IMR-90 (cell line): ENCODE data around the gene OR51G2. TPM values are rescaled to one million over a fixed set of nuclear protein-coding genes. Genes with fewer than 3 reads are reported as not detected.

Source experiments
- ATAC-seq: fragments of 200-7000 bp; cut with Tn5 transposase; 2 replicates; pipeline ENCODE4 v1.9.1; 2020; ENCODE audit warnings: low read depth, mild to moderate bottlenecking, moderate library complexity
- BruUV-seq: library from RNA; stranded (reverse); fragments of 400-500 nt; replicated peaks from 2 replicates; lab custom pipeline; 2021; lab: Mats Ljungman, UMichigan
- CTCF ChIA-PET: fragments of 300-600 bp; formaldehyde crosslinking; extraction: SDS; loops from one replicate; lab custom pipeline; 2021; ENCODE audit warnings: antibody characterized with exemption; lab: Yijun Ruan, JAX
- POLR2A ChIA-PET: fragments of 300-600 bp; sonication (Branson Sonifier 250); formaldehyde crosslinking; loops from one replicate; lab custom pipeline; 2022; ENCODE audit warnings: antibody characterized with exemption; ENCODE audit not compliant: unreplicated experiment; lab: Charles Lee
- DNase-seq: peaks from one replicate; pipeline ENCODE4 v3.0.0; 2013
- H2AFZ ChIP-seq: replicated peaks from 2 replicates; pipeline ENCODE3; 2013; ENCODE audit warnings: low read length, mild to moderate bottlenecking; ENCODE audit not compliant: poor library complexity
- H2AK5ac ChIP-seq: 2 replicates; pipeline ENCODE4 v1.6.1; 2013; ENCODE audit warnings: low read depth, low read length, inconsistent platforms
- H2AK9ac ChIP-seq: replicated peaks from 2 replicates; pipeline ENCODE3; 2013; ENCODE audit warnings: mild to moderate bottlenecking, low read depth, low read length, moderate library complexity; ENCODE audit not compliant: poor library complexity
- H2BK120ac ChIP-seq: 2 replicates; pipeline ENCODE4 v1.6.1; 2013; ENCODE audit warnings: low read depth, low read length, inconsistent platforms
- H2BK15ac ChIP-seq: 3 replicates; pipeline ENCODE4 v1.6.1; 2013; ENCODE audit warnings: low read depth, low read length, inconsistent platforms
- H2BK20ac ChIP-seq: 2 replicates; pipeline ENCODE4 v1.6.1; 2013; ENCODE audit warnings: low read depth, mild to moderate bottlenecking, inconsistent platforms, low read length, moderate library complexity
- H2BK5ac ChIP-seq: 2 replicates; pipeline ENCODE4 v1.6.1; 2013; ENCODE audit warnings: mild to moderate bottlenecking, low read depth, low read length, inconsistent platforms; ENCODE audit not compliant: poor library complexity, severe bottlenecking
- H3K14ac ChIP-seq: replicated peaks from 2 replicates; pipeline ENCODE4 v1.6.1; 2013; ENCODE audit warnings: low read depth, low read length, inconsistent platforms
- H3K18ac ChIP-seq: 2 replicates; pipeline ENCODE4 v1.6.1; 2013; ENCODE audit warnings: low read depth, low read length, control low read depth
- H3K23ac ChIP-seq: 2 replicates; pipeline ENCODE4 v1.6.1; 2013; ENCODE audit warnings: low read depth, low read length, inconsistent platforms
- H3K27ac ChIP-seq: 2 replicates; pipeline ENCODE4 v1.5.1; 2013; ENCODE audit warnings: mild to moderate bottlenecking, control low read depth, low read length; ENCODE audit not compliant: insufficient read depth
- H3K27me3 ChIP-seq: 2 replicates; pipeline ENCODE4 v1.6.1; 2013; ENCODE audit warnings: low read length; ENCODE audit not compliant: control insufficient read depth, insufficient read depth
- H3K36me3 ChIP-seq: 2 replicates; pipeline ENCODE4 v1.6.1; 2013; ENCODE audit warnings: low read length, mixed read lengths; ENCODE audit not compliant: control insufficient read depth, insufficient read depth
- H3K4ac ChIP-seq: 2 replicates; pipeline ENCODE4 v1.6.1; 2013; ENCODE audit warnings: low read depth, low read length, inconsistent platforms
- H3K4me1 ChIP-seq: 2 replicates; pipeline ENCODE4 v1.6.1; 2013; ENCODE audit warnings: low read length, mixed read lengths; ENCODE audit not compliant: control insufficient read depth, insufficient read depth
- H3K4me2 ChIP-seq: 2 replicates; pipeline ENCODE4 v1.6.1; 2013; ENCODE audit warnings: low read depth, mild to moderate bottlenecking, control low read depth, low read length, moderate library complexity
- H3K4me3 ChIP-seq: 2 replicates; pipeline ENCODE4 v1.5.1; 2013; ENCODE audit warnings: low read depth, mild to moderate bottlenecking, control low read depth, low read length, moderate library complexity; ENCODE audit not compliant: insufficient read depth
- H3K56ac ChIP-seq: 2 replicates; pipeline ENCODE4 v1.6.1; 2013; ENCODE audit warnings: low read length, inconsistent platforms; ENCODE audit not compliant: insufficient read depth; ENCODE audit errors: extremely low read depth
- H3K79me1 ChIP-seq, 2 experiments: 2 replicates each; pipeline ENCODE4 v1.6.1; 2013; ENCODE audit warnings: low read length in 2 of 2, inconsistent platforms in 1 of 2, low read depth in 1 of 2
- H3K9ac ChIP-seq: 2 replicates; pipeline ENCODE4 v1.6.1; 2013; ENCODE audit warnings: low read depth, low read length, control low read depth
- H3K9me1 ChIP-seq: 2 replicates; pipeline ENCODE4 v1.6.1; 2013; ENCODE audit warnings: low read length, inconsistent platforms; ENCODE audit not compliant: insufficient read depth
- H3K9me3 ChIP-seq: 2 replicates; pipeline ENCODE4 v1.6.1; 2013; ENCODE audit warnings: low read length; ENCODE audit not compliant: control insufficient read depth, insufficient read depth
- H4K20me1 ChIP-seq: 2 replicates; pipeline ENCODE4 v1.6.1; 2013; ENCODE audit warnings: low read length, inconsistent platforms; ENCODE audit not compliant: insufficient read depth
- H4K5ac ChIP-seq: 2 replicates; pipeline ENCODE4 v1.6.1; 2013; ENCODE audit warnings: mild to moderate bottlenecking, low read depth, low read length, control low read depth
- H4K8ac ChIP-seq, 2 experiments: 2 replicates each; pipeline ENCODE4 v1.6.1; 2013; ENCODE audit warnings: low read depth in 2 of 2, low read length in 2 of 2, control low read depth in 1 of 2, inconsistent platforms in 1 of 2
- H4K91ac ChIP-seq: 2 replicates; pipeline ENCODE4 v1.6.1; 2013; ENCODE audit warnings: low read depth, low read length, inconsistent platforms; ENCODE audit not compliant: insufficient read depth
- BHLHE40 ChIP-seq: fragments of 150-350 bp; IDR thresholded peaks from 2 replicates; pipeline ENCODE4 v1.6.1; 2016; ENCODE audit warnings: mild to moderate bottlenecking, low read depth, low read length
- CEBPB ChIP-seq: IDR thresholded peaks from 2 replicates; pipeline ENCODE4 v1.6.1; 2012; ENCODE audit warnings: low read depth, low read length, improper control_type of control experiment
- CHD1 ChIP-seq: IDR thresholded peaks from 2 replicates; pipeline ENCODE4 v1.6.1; 2012; ENCODE audit warnings: low read depth, low read length, improper control_type of control experiment
- CTCF ChIP-seq: conservative IDR thresholded peaks from 2 replicates; pipeline ENCODE4 v1.5.1; 2012; ENCODE audit warnings: mild to moderate bottlenecking, low read depth, low read length, improper control_type of control experiment
- ELK1 ChIP-seq: fragments of 150-350 bp; IDR thresholded peaks from 2 replicates; pipeline ENCODE4 v1.6.1; 2016; ENCODE audit warnings: low read depth, mild to moderate bottlenecking, low read length, moderate library complexity, borderline replicate concordance
- FOS ChIP-seq: fragments of 150-350 bp; IDR thresholded peaks from 2 replicates; pipeline ENCODE4 v1.6.1; 2016; ENCODE audit warnings: low read depth, low read length
- MAFK ChIP-seq: IDR thresholded peaks from 2 replicates; pipeline ENCODE4 v1.6.1; 2012; ENCODE audit warnings: low read depth, low read length, improper control_type of control experiment
- MAZ ChIP-seq: IDR thresholded peaks from 2 replicates; pipeline ENCODE4 v1.6.1; 2012; ENCODE audit warnings: low read depth, mild to moderate bottlenecking, low read length, improper control_type of control experiment, moderate library complexity, borderline replicate concordance
- MXI1 ChIP-seq: IDR thresholded peaks from 2 replicates; pipeline ENCODE4 v1.6.1; 2012; ENCODE audit warnings: low read depth, mild to moderate bottlenecking, low read length, moderate library complexity, borderline replicate concordance
- NFE2L2 ChIP-seq: fragments of 150-350 bp; IDR thresholded peaks from 2 replicates; pipeline ENCODE4 v1.6.1; 2016; ENCODE audit warnings: low read depth, mild to moderate bottlenecking, low read length
- POLR2A ChIP-seq: IDR thresholded peaks from 2 replicates; pipeline ENCODE4 v1.6.1; 2012; ENCODE audit warnings: mild to moderate bottlenecking, low read depth, low read length
- RAD21 ChIP-seq: IDR thresholded peaks from 2 replicates; pipeline ENCODE4 v1.6.1; 2012; ENCODE audit warnings: low read length, improper control_type of control experiment
- RCOR1 ChIP-seq: IDR thresholded peaks from 2 replicates; pipeline ENCODE4 v1.6.1; 2012; ENCODE audit warnings: mild to moderate bottlenecking, low read length, improper control_type of control experiment; ENCODE audit not compliant: insufficient replicate concordance
- RFX5 ChIP-seq: IDR thresholded peaks from 2 replicates; pipeline ENCODE4 v1.8.0; 2012; ENCODE audit warnings: low read depth, mild to moderate bottlenecking, low read length, moderate library complexity
- SMC3 ChIP-seq: fragments of 150-350 bp; IDR thresholded peaks from 2 replicates; pipeline ENCODE4 v1.6.1; 2016; ENCODE audit warnings: low read depth, mild to moderate bottlenecking, antibody characterized with exemption, low read length, moderate library complexity
- USF2 ChIP-seq: fragments of 150-350 bp; IDR thresholded peaks from 2 replicates; pipeline ENCODE4 v1.6.1; 2017; ENCODE audit warnings: mild to moderate bottlenecking, antibody characterized with exemption, low read length, low read depth
- dilution Hi-C: fragments of 300-500 bp; cut with HindIII; formaldehyde crosslinking; loops from one replicate; pipeline ENCODE4 v1.14.3; 2018; ENCODE audit warnings: low sequenced_read_pairs; ENCODE audit not compliant: unreplicated experiment
- in situ Hi-C: fragments of 300-500 bp; cut with MboI; formaldehyde crosslinking; loops from 3 replicates; pipeline ENCODE4 v1.14.3; 2019; ENCODE audit warnings: low sequenced_read_pairs, inconsistent platforms, mixed read lengths
- intact Hi-C: fragments of 100-400 bp; cut with micrococcal nuclease; formaldehyde crosslinking; loops from 2 replicates; pipeline ENCODE4 v1.10.0; 2022
- polyA plus RNA-seq, 3 experiments: library from polyadenylated mRNA; depleted of rRNA; stranded (reverse); fragments of >200 nt; gene quantifications; 2 replicates each; pipeline ENCODE4 v1.2.3, GENCODE V29; 2012; ENCODE audit warnings: low replicate concordance in 1 of 3
- total RNA-seq: library from RNA; depleted of rRNA; stranded (reverse); fragments of >200 nt; gene quantifications from 2 replicates; pipeline ENCODE4 v1.2.3, GENCODE V29; 2012

Gene OR51G2
- total and polyA plus RNA-seq, 2 of the 4 experiments (the other 2 are of a cell fraction) = not detected

- no peak overlapping the region for H4K8ac ChIP-seq
- intact Hi-C loops (no loop called here), dilution Hi-C loops (no loop called here), in situ Hi-C loops (no loop called here)
- H3K4me2 ChIP-seq = no peak overlapping the region
- no peak overlapping the region for H3K23ac ChIP-seq
- ChIA-PET CTCF (no interaction called here), POLR2A (no interaction called here)
- no peak overlapping the region for H2BK5ac ChIP-seq
- H2AK5ac ChIP-seq = no peak overlapping the region
- H3K4me3 ChIP-seq = no peak overlapping the region
- no TSS peak for BruUV-seq
- peak; percentile 72 for ATAC-seq
- H3K9ac ChIP-seq = no peak overlapping the region
- TF ChIP-seq BHLHE40 (no peak), POLR2A (no peak), NFE2L2 (0 out of 2 replicates have a peak, but pooled peaks have one; percentile 26), RCOR1 (no peak), MXI1 (no peak), MAZ (no peak), CHD1 (no peak), CEBPB (no peak), MAFK (peak; percentile 60), CTCF (no peak), USF2 (no peak), RFX5 (no peak), FOS (0 out of 2 replicates have a peak, but pooled peaks have one; percentile 14), RAD21 (no peak), ELK1 (no peak), SMC3 (no peak)
- no peak overlapping the region for H2BK15ac ChIP-seq
- no peaks in the 10 kb centered on the region; the same call in 1 of the 2 replicates for H3K4me1 ChIP-seq
- no peak overlapping the region for H2BK120ac ChIP-seq
- H3K4ac ChIP-seq = no peak overlapping the region
- H3K79me1 ChIP-seq = no peaks in the 10 kb centered on the region
- H3K18ac ChIP-seq = no peak overlapping the region
- DNase-seq = peak; percentile 47
- no peaks in the 10 kb centered on the region for H3K9me1 ChIP-seq
- H2BK20ac ChIP-seq = no peak overlapping the region
- no peak overlapping the region for H3K14ac ChIP-seq
- H3K27ac ChIP-seq = no peak overlapping the region
- no peaks in the 10 kb centered on the region for H3K9me3 ChIP-seq
- no peaks in the 10 kb centered on the region for H4K20me1 ChIP-seq
- no peak overlapping the region for H4K91ac ChIP-seq
- no peak overlapping the region for H2AFZ ChIP-seq
- no peak overlapping the region for H4K5ac ChIP-seq
- no peaks in the 10 kb centered on the region for H3K27me3 ChIP-seq
- no peak overlapping the region for H3K56ac ChIP-seq
- H3K36me3 ChIP-seq = no peaks in the 10 kb centered on the region
- no peak overlapping the region for H2AK9ac ChIP-seq
Measured at GRCh38 chr11:4926608-4927007, 7.5 kb upstream of the OR51G2 start.
